ENCODE measurements around the gene TEX2. TPM values are rescaled to one million over a fixed set of nuclear protein-coding genes. Genes with fewer than 3 reads are reported as not detected.

Gene TEX2
- polyA plus RNA-seq, 3 donors, result 6.5 to 8.7 (median 7.8) TPM

GRCh38 chr17:64297467-64298088 lies 34.5 kb upstream of the TEX2 start:
- no peak for DNase-seq
- Histone ChIP-seq H3K27me3 (ENCODE audit: control insufficient read depth in 2 of 2, insufficient read depth in 2 of 2, low read length in 2 of 2) (no peaks in the 10 kb centered on the region), H3K4me3 (replicated peaks in 1 of 3; ENCODE audit: low read depth in 2 of 3, low read length in 3 of 3) (no peak overlapping the region), H3K27ac (ENCODE audit: low read depth in 1 of 2, low read length in 2 of 2) (no peak overlapping the region), H3K79me2 (ENCODE audit: insufficient read depth, low read length) (no peaks in the 10 kb centered on the region), H3K9me3 (replicated peaks in 1 of 2; ENCODE audit: control insufficient read depth in 1 of 2, insufficient read depth in 1 of 2, low read length in 2 of 2) (no peaks in the 10 kb centered on the region), H4K20me1 (ENCODE audit: insufficient read depth, low read length) (no peaks in the 10 kb centered on the region), H3K9ac (ENCODE audit: insufficient read depth, low read length, poor library complexity, severe bottlenecking) (no peak overlapping the region), H3K36me3 (replicated peaks in 1 of 2; ENCODE audit: control insufficient read depth in 1 of 2, insufficient read depth in 2 of 2, low read length in 2 of 2) (no peaks in the 10 kb centered on the region), H3K4me2 (replicated peaks; ENCODE audit: extremely low read depth, low read length, poor library complexity, severe bottlenecking) (no peak overlapping the region), H3K4me1 (ENCODE audit: control insufficient read depth in 1 of 2, insufficient read depth in 2 of 2, low read length in 2 of 2) (peaks cover 2 to 5% of the 10 kb centered on the region in 2 donors), H2AFZ (ENCODE audit: insufficient read depth, low read depth, low read length, poor library complexity, severe bottlenecking) (no peak overlapping the region)
- 98% methylated on average over 4 of the region's 8 CpGs for WGBS (ENCODE audit: insufficient coverage)
- peaks cover 6% of the 10 kb centered on the region for H3K4me1 Mint-ChIP-seq
- no peak for TF ChIP-seq CTCF (IDR thresholded peaks at IDR 0.05)
- H3K36me3 Mint-ChIP-seq, result no peaks in the 10 kb centered on the region
- peak overlapping the region in 1 of 2 donors; percentile 45 for H3K4me3 Mint-ChIP-seq
- intact Hi-C loops (cut with micrococcal nuclease), result no loop called here
- H3K27me3 Mint-ChIP-seq (ENCODE audit: low read depth in 3 of 3), result peaks cover 0 to 7% (median 2%) of the 10 kb centered on the region in 3 donors
- H3K9me3 Mint-ChIP-seq, result no peaks in the 10 kb centered on the region
- H3K27ac Mint-ChIP-seq, result no peak overlapping the region

- Histone ChIP-seq H3K36me3 (replicated peaks in 1 of 2; ENCODE audit: control insufficient read depth in 1 of 2, insufficient read depth in 2 of 2, low read length in 2 of 2) (no peaks in the 10 kb centered on the region), H4K20me1 (ENCODE audit: insufficient read depth, low read length) (no peaks in the 10 kb centered on the region), H3K9me3 (replicated peaks in 1 of 2; ENCODE audit: control insufficient read depth in 1 of 2, insufficient read depth in 1 of 2, low read length in 2 of 2) (peaks cover 4 to 6% of the 10 kb centered on the region in 2 donors), H3K4me2 (replicated peaks; ENCODE audit: extremely low read depth, low read length, poor library complexity, severe bottlenecking) (no peak overlapping the region), H3K27ac (ENCODE audit: low read depth in 1 of 2, low read length in 2 of 2) (no peak overlapping the region), H3K4me3 (replicated peaks in 1 of 3; ENCODE audit: low read depth in 2 of 3, low read length in 3 of 3) (no peak overlapping the region), H2AFZ (ENCODE audit: insufficient read depth, low read depth, low read length, poor library complexity, severe bottlenecking) (no peak overlapping the region), H3K27me3 (ENCODE audit: control insufficient read depth in 2 of 2, insufficient read depth in 2 of 2, low read length in 2 of 2) (no peaks in the 10 kb centered on the region), H3K4me1 (ENCODE audit: control insufficient read depth in 1 of 2, insufficient read depth in 2 of 2, low read length in 2 of 2) (no peaks in the 10 kb centered on the region), H3K79me2 (ENCODE audit: insufficient read depth, low read length) (no peaks in the 10 kb centered on the region), H3K9ac (ENCODE audit: insufficient read depth, low read length, poor library complexity, severe bottlenecking) (no peak overlapping the region)
- Mint-ChIP-seq H3K27me3 (ENCODE audit: low read depth in 3 of 3) (peaks cover 0 to 7% (median 2%) of the 10 kb centered on the region in 3 donors), H3K9me3 (peaks cover 2 to 7% (median 5%) of the 10 kb centered on the region in 7 donors), H3K4me3 (no peak overlapping the region), H3K27ac (no peak overlapping the region), H3K4me1 (peaks cover 4% of the 10 kb centered on the region), H3K36me3 (peaks cover 0 to 2% of the 10 kb centered on the region in 2 donors)
- intact Hi-C loops (cut with micrococcal nuclease), result no loop called here
- WGBS (ENCODE audit: insufficient coverage), result 100% methylated on average over 5 of the region's 5 CpGs
- no peak for DNase-seq
- no peak for TF ChIP-seq CTCF (IDR thresholded peaks at IDR 0.05)
These were observed 33.2 kb upstream of the TEX2 start for GRCh38 chr17:64296246-64296645.

Data from CD14-positive monocyte (primary cell).